Bronchial epithelial cell (primary cell): ENCODE results near the gene LRRC45. TPM values are rescaled to one million over a fixed set of nuclear protein-coding genes. Genes with fewer than 3 reads are reported as not detected.
A peak's percentile ranks its signal among the peaks of the same experiment; 100 is the strongest.

Experiments
- DNase-seq: peaks from one replicate; pipeline ENCODE4 v3.0.0-alpha.2; 2010; ENCODE audit warnings: low read depth
- FAIRE-seq: peaks from 2 replicates; lab custom pipeline; 2011; peaks lifted over from hg19 to GRCh38; lab: Jason Lieb, UNC
- H3K27me3 ChIP-seq: 2 replicates; pipeline ENCODE4 v1.5.1; 2011; ENCODE audit warnings: low read length; ENCODE audit not compliant: control insufficient read depth, insufficient read depth
- H3K36me3 ChIP-seq: 2 replicates; pipeline ENCODE4 v1.5.1; 2011; ENCODE audit warnings: low read length; ENCODE audit not compliant: control insufficient read depth, insufficient read depth
- H3K4me3 ChIP-seq: 2 replicates; pipeline ENCODE4 v1.5.1; 2011; ENCODE audit warnings: mild to moderate bottlenecking, low read depth, low read length, control low read depth
- total RNA-seq: library from RNA; depleted of rRNA; stranded (reverse); fragments of >200 nt; gene quantifications from 2 replicates; pipeline ENCODE4 v1.2.1, GENCODE V29; 2014
- TF ChIP-seq, protein P1 (sequence below): IDR thresholded peaks from 2 replicates; pipeline ENCODE4 v1.5.1; 2011; ENCODE audit warnings: mild to moderate bottlenecking, moderate library complexity, low read length, control low read depth, inconsistent platforms; ENCODE audit not compliant: insufficient read depth, severe bottlenecking

Gene LRRC45
- 6.1 and 8.4 TPM in 2 replicates for total RNA-seq

DNA sequence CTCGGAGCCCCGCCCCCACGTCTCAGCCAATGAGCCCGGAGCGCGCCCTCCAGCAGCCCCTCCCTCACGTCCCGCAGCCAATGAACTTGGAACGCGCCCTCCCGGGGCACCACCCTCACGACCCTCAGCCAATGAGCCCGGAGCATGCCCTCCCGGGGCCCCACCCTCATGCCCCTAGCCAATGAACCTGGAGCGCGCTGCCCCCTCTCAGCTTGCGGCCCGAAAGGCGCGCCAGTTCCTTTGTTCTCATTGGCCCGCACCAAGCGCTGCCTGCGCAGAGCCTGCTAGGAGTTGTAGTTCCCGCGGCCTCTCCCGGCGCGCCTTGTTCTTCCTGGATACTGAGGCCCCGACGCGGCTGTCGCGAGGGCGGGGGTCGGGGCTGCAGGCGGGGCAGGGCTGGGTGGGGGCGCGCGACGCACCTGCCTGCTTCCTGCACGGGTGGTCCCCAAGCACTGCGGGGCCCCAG lies at the start of gene LRRC45:
TSS of gene LRRC45 (plus strand) at position 325 of the 466 bp plus-strand sequence. CDS start 339 bp downstream, outside the sequence.
- FAIRE-seq (no peak), DNase-seq (peak; percentile 95)
- Histone ChIP-seq H3K4me3 (peak within 1 kb of the TSS; percentile 98), H3K27me3 (no peaks in the 10 kb centered on the region), H3K36me3 (peaks cover 2% of the 10 kb centered on the region)
- TF ChIP-seq, protein P1, sequence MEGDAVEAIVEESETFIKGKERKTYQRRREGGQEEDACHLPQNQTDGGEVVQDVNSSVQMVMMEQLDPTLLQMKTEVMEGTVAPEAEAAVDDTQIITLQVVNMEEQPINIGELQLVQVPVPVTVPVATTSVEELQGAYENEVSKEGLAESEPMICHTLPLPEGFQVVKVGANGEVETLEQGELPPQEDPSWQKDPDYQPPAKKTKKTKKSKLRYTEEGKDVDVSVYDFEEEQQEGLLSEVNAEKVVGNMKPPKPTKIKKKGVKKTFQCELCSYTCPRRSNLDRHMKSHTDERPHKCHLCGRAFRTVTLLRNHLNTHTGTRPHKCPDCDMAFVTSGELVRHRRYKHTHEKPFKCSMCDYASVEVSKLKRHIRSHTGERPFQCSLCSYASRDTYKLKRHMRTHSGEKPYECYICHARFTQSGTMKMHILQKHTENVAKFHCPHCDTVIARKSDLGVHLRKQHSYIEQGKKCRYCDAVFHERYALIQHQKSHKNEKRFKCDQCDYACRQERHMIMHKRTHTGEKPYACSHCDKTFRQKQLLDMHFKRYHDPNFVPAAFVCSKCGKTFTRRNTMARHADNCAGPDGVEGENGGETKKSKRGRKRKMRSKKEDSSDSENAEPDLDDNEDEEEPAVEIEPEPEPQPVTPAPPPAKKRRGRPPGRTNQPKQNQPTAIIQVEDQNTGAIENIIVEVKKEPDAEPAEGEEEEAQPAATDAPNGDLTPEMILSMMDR, result no peak

DNA sequence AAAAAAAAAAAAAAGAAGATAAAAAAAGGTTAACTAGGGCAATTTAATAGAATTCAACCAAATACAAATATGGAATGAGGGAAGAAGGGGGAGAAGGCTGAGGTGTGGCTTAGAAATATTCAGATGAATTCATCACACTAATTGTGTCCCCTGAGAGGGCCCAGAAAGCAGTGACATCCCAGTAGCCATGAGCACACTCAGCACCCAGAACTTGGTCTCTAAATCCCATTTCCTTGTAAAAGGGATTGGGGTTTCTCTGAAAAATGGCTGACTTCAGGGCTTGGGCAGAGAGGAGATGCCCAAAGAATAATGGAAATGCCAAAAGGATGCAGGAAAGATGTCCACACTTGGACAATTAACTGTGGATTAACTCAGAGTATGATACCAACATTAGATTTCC lies 49.7 kb upstream of the LRRC45 start:
- DNase-seq, result no peak
- H3K4me3 ChIP-seq, result no peak overlapping the region
- TF ChIP-seq, protein P1, result no peak
- H3K36me3 ChIP-seq, result no peaks in the 10 kb centered on the region
- FAIRE-seq, result no peak
- no peaks in the 10 kb centered on the region for H3K27me3 ChIP-seq

DNA sequence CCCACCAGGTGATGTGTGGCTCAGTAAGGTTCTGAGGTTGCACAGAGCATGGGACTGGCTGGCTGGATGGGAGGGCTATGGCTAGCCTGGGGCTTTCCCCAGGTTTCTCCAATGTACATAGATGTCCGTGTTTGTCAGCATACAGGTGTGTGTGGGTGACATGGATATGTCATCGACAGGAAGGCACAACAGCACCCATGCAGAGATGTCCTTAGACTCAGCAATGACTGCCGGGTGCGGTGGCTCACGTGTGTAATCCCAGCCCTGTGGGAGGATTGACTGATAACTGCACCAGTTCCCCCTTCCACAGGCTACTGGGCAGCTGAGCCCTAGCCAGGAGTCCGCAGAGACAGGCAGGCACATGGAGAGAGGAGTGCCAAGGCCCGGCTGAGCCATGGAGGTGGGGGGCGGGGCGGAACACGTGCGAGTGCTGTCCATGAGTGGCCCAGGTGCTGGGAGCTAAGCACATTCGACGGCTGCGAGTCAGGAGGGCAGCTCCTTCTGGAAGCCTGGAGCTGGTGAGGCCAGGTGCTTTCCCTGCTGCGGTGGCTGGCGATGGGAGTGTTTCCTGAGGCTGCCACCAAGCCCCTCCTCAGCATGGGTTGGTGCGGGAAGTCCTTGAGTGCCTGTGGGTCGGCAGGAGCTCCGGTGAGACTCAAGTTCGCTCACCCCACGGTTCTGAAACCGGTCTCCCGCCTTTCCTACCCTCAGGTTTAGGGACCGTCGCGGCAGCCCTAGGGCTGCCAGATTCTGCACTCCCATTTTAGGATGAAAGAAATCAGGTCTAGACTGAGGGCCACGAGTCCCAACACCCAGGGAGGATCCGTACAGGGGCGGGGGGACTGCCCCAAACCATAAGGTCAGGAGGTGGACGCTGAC lies 46.5 kb upstream of the LRRC45 start:
- no peak for FAIRE-seq
- TF ChIP-seq, protein P1, result no peak
- no peaks in the 10 kb centered on the region for H3K36me3 ChIP-seq
- no peaks in the 10 kb centered on the region for H3K27me3 ChIP-seq
- DNase-seq, result peak; percentile 13
- H3K4me3 ChIP-seq, result peak overlapping the region; percentile 78

DNA sequence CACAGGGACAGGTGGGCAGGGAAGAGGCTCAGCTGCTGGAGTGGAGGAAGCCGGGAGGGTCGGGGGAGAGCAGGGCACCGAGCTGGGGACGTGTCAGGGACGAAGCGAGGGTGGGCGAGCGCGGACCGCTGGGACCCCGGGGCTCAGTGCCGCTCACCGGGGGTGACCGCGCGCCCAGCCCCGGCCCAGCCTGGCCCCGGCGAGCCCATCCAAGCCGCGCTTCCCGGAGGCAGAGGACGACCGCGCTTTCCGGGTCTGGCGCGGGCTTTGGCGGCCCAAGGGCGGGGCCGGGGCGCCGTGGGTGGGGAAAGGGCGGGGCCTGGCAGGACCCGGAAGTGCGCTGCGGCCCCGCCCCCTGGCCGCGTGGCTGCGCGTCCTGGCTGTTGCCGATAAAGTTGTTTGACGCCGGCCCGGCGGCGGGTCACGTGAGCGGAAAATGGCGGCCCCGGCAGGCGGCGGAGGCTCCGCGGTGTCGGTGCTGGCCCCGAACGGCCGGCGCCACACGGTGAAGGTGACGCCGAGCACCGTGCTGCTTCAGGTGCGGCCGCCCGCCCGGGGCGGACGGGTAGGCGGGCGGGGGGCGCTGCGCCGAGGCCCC lies 45.8 kb upstream of the LRRC45 start, which contains the start of gene ASPSCR1:
TSS of gene ASPSCR1 (plus strand) at position 419 of the 598 bp plus-strand sequence. CDS start at position 437, 18 bp downstream.
- DNase-seq (peak; percentile 63), FAIRE-seq (no peak)
- Histone ChIP-seq H3K36me3 (no peaks in the 10 kb centered on the region), H3K4me3 (peak within 1 kb of the TSS; percentile 78), H3K27me3 (no peaks in the 10 kb centered on the region)
- TF ChIP-seq, protein P1, result no peak

DNA sequence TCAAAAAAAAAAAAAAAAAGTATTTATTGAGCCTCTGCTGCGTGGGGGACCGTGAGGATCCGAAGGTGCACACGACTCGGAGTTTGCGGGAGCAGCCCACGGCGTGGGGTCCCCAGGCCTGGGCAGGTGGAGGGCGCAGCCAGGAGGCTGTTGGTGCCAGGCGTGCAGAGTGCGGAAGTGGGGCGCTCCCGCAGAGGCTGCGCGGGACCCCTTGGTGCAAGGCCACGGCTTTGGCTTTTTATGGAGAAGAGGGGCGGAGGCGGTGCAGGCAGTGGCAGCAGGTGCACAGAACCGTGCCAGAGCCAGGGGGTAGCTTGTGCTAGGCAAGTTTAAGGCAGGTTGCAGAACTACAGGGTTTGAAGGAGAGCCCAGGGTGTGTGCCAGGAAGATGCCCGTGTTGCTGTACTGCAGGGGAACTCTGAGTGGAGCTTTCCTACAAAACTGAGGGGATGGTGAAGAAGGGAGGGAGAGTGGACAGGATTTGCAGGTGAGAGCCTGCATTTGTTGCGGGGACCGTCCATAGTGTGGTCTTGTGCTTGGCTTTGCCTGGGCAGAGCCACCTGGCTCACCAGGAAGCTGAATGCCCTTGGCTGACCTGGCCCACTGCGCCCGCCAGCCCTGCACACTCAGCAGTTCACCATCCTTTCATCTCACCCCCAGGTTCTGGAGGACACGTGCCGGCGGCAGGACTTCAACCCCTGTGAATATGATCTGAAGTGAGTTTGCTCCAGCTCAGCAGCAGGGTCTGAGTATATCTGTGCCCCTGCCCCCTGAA lies 44.4 kb upstream of the LRRC45 start:
- Histone ChIP-seq H3K36me3 (no peaks in the 10 kb centered on the region), H3K4me3 (no peak overlapping the region), H3K27me3 (no peaks in the 10 kb centered on the region)
- FAIRE-seq, result no peak
- DNase-seq, result no peak
- TF ChIP-seq, protein P1, result no peak
